Measurements from ENCODE around the gene AGXT.

DNA sequence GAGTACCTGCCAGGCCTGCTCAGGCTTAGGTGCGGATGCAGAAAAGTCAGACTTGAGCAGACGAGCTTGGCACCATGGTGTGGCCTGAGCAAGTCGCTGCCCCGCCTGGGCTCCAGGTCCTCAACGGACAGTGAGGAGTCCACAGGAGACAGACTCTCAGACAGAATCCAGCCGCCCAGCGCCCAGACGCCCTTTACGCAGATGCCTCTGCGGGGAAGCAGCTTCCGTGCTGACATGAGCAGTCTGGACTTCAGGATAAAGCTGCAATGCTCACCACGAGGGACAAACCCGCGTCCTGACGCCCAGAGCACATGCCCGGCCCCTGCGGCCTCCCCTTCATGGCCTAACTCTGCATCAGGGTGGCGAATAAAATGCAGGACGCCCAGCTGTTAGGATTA lies 30.8 kb downstream of the AGXT start:
- no peak for TF ChIP-seq EZH2 (IDR thresholded peaks at IDR 0.05; ENCODE audit: borderline replicate concordance, low read length)
- TF ChIP-seq, protein P1, sequence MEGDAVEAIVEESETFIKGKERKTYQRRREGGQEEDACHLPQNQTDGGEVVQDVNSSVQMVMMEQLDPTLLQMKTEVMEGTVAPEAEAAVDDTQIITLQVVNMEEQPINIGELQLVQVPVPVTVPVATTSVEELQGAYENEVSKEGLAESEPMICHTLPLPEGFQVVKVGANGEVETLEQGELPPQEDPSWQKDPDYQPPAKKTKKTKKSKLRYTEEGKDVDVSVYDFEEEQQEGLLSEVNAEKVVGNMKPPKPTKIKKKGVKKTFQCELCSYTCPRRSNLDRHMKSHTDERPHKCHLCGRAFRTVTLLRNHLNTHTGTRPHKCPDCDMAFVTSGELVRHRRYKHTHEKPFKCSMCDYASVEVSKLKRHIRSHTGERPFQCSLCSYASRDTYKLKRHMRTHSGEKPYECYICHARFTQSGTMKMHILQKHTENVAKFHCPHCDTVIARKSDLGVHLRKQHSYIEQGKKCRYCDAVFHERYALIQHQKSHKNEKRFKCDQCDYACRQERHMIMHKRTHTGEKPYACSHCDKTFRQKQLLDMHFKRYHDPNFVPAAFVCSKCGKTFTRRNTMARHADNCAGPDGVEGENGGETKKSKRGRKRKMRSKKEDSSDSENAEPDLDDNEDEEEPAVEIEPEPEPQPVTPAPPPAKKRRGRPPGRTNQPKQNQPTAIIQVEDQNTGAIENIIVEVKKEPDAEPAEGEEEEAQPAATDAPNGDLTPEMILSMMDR (IDR thresholded peaks at IDR 0.05; ENCODE audit: low read length): no peak

All from OCI-LY1 (cell line).